ENCODE measurements around the gene ADPRM. TPM values are rescaled to one million over a fixed set of nuclear protein-coding genes. Genes with fewer than 3 reads are reported as not detected.

ADPRM gene, protein sequence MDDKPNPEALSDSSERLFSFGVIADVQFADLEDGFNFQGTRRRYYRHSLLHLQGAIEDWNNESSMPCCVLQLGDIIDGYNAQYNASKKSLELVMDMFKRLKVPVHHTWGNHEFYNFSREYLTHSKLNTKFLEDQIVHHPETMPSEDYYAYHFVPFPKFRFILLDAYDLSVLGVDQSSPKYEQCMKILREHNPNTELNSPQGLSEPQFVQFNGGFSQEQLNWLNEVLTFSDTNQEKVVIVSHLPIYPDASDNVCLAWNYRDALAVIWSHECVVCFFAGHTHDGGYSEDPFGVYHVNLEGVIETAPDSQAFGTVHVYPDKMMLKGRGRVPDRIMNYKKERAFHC
- 12.2 and 12.7 TPM in 2 replicates for total RNA-seq

GRCh38 chr17:10697092-10698081 is at the start of gene ADPRM, which contains the start of gene SCO1:
Gene ADPRM (plus strand): TSS chr17:10697594. CDS start chr17:10704927, 7,333 bp downstream.
Gene SCO1 (minus strand): TSS chr17:10697533. CDS start chr17:10697507, 26 bp downstream.
- intact Hi-C loops (cut with micrococcal nuclease), result loop anchor here (1.0 to 5.0 kb wide), 5 partner anchors 33 to 1299 kb away; partner anchors contain the start of genes CFAP52, STX8, TMEM220 and ZNF18

DNA sequence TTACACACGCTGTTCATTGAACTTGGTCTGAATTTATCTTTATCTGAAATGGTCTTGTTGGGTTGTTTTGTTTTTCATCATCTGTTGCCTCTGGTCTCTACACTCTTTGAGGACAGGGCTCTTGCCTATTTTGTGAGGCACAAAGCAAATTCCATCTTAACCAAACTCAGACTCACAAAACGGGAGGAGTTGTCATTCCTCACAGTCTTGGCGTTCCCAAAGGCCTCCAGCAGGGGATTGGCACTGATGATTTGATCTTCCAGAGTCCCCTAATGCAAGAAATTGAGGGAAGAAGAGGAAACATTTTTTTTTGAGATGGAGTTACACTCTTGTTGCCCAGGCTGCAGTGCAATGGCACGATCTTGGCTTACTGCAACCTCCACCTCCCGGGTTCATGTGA is 49.0 kb upstream of the ADPRM start:
- intact Hi-C loops (cut with micrococcal nuclease), result loop anchor here (5.0 kb wide), 2 partner anchors 49 to 494 kb away; partner anchors contain the start of genes ADPRM and SCO1

GRCh38 chr17:10648956-10649355 is 48.4 kb upstream of the ADPRM start:
- intact Hi-C loops (cut with micrococcal nuclease), result loop anchor here (5.0 kb wide), 2 partner anchors 48 to 493 kb away; partner anchors contain the start of genes ADPRM and SCO1

GRCh38 chr17:10649602-10650001 is 47.8 kb upstream of the ADPRM start:
- intact Hi-C loops (cut with micrococcal nuclease), result loop anchor here (5.0 kb wide), 2 partner anchors 48 to 493 kb away; partner anchors contain the start of genes ADPRM and SCO1

DNA sequence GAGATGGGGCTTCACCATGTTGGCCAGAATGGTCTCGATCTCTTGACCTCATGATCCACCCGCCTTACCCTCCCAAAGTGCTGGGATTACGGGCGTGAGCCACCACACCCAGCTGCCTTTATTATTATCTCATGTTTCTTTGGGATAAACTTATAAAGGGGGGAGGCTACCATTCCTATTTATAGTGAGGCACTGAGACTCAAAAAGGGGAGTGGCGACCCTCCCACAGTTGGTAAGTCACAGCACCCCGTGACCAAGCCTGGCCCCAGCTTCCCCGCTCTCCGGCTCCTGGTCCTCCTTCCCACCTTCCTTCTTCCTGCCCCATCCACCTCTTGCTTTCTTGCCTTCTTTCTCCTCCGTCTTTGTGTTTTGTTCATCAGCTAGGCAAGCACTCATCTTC is 45.5 kb upstream of the ADPRM start:
- intact Hi-C loops (cut with micrococcal nuclease), result no loop called here

- intact Hi-C loops (cut with micrococcal nuclease), result no loop called here
Measured at GRCh38 chr17:10652984-10653659, 44.3 kb upstream of the ADPRM start.

DNA sequence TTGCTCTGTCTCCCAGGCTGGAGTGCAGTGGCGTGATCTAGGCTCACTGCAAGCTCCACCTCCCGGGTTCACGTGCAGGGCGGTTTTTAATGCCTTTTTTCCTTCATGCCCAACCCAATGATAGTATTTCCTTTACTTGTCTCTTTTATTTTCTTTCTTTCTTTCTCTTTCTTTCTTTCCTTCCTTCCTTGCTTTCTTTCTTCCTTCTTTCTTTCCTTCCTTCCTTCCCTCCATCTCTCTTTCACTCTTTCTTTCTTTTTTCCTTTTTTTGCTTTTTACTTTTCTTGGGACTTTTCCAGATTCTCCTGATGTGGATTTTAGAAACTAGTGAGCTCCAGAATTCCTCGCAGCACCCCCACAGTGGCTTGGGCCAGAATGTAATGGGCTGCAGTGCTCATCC is 43.4 kb upstream of the ADPRM start:
- intact Hi-C loops (cut with micrococcal nuclease), result no loop called here

GRCh38 chr17:10657148-10657547 is 40.2 kb upstream of the ADPRM start, which contains the start of gene MYH3:
Gene MYH3 (minus strand): TSS chr17:10657309. CDS start chr17:10655064, 2,245 bp downstream.
- intact Hi-C loops (cut with micrococcal nuclease), result no loop called here

DNA sequence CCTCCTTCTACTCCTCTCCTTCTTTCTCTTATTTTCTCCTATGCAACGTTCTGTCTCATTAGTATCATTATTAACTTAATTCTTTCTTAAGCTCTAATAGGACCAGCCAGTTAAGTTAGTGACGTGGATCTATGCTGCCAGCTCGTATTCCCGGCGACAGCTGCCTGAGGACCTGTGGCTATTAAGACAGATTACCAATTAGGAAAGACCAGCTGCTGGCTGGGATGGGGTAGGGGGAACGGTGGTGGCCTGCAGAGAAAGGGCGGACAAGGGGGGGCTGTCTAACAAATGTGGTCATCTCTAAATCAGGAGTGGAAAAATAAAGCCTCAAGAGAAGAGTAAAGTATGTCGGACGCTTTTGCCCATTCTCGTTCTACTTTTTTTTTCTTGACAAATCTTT is 39.5 kb upstream of the ADPRM start:
- intact Hi-C loops (cut with micrococcal nuclease), result no loop called here

DNA sequence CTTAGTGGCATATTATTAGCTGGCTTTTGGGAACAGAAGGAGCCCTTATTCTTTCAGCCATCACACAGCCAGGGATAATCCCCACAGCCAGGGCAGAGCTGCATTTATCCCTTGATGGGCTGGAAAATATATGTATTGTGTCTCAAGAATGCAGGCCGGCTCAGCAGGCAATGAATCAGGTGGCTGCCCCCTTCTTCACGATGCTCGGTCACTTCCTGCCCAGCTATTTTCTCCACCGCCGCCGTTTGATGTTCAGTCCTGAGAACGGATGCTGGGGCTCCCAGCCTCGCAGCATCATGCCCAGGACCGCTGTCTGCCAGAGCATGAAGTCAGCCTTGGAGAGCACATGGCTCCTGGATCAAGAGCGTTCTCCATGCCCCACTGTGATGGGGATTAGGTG is 36.0 kb upstream of the ADPRM start:
- intact Hi-C loops (cut with micrococcal nuclease), result no loop called here

GRCh38 chr17:10663231-10663630 is 34.2 kb upstream of the ADPRM start:
- intact Hi-C loops (cut with micrococcal nuclease), result no loop called here

GRCh38 chr17:10664571-10664970 is 32.8 kb upstream of the ADPRM start:
- intact Hi-C loops (cut with micrococcal nuclease), result no loop called here

- intact Hi-C loops (cut with micrococcal nuclease), result no loop called here
Measured at GRCh38 chr17:10666906-10667305, 30.5 kb upstream of the ADPRM start.

GRCh38 chr17:10668775-10669174 is 28.6 kb upstream of the ADPRM start:
- intact Hi-C loops (cut with micrococcal nuclease), result no loop called here

- intact Hi-C loops (cut with micrococcal nuclease), result no loop called here
Measured at GRCh38 chr17:10673312-10673711, 24.1 kb upstream of the ADPRM start.

GRCh38 chr17:10674704-10675103 is 22.7 kb upstream of the ADPRM start:
- intact Hi-C loops (cut with micrococcal nuclease), result no loop called here

DNA sequence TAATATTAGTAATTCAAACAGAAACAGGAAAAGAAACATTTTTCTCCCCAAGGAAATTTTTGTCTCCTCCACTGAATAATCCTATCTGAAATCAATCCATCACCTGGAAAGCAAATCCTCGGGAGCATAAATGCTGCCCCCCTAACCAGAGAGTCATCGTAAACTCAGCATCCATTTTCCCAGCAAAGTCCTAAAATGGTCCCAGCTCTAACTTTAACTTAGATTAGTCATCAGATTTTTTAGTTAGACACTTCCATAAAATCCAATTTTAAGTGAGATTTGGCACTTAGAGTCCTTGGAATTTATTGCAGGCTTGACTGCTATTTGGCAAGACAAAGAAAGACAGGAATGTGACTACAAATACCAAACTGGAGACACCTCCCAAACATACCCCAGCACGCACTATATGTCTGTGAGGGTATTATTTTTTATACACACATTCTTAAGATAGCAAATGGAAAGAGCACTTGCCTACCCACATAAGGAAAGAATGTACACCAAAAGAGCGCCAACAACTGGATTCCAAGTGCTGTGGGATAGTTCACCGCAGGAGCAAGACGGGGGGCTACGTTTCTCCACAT is 15.4 kb upstream of the ADPRM start:
- intact Hi-C loops (cut with micrococcal nuclease), result no loop called here

GRCh38 chr17:10683853-10684252 is 13.5 kb upstream of the ADPRM start:
- intact Hi-C loops (cut with micrococcal nuclease), result loop anchor here (1.0 kb wide), 1 partner anchor 38 kb away; no protein-coding TSS in a partner anchor

- intact Hi-C loops (cut with micrococcal nuclease), result no loop called here
Measured at GRCh38 chr17:10687499-10687898, 9.9 kb upstream of the ADPRM start.

- intact Hi-C loops (cut with micrococcal nuclease), result loop anchor here (1.0 to 5.0 kb wide), 4 partner anchors 11 to 1301 kb away; partner anchors contain the start of genes CFAP52, STX8 and ZNF18
Measured at GRCh38 chr17:10695875-10696407, 1.5 kb upstream of the ADPRM start.

Measured in T-helper 1 cell treated with Interleukin-12 subunit alpha and Interleukin-12 subunit beta and Interleukin-4 antibody, amounts not matched to agents 30 ng/mL and 1 ng/mL, for 36 hours (primary cell).